ENCODE results near the gene COLGALT1. TPM values are rescaled to one million over a fixed set of nuclear protein-coding genes. Genes with fewer than 3 reads are reported as not detected.

The COLGALT1 gene
- total and polyA plus RNA-seq, 9 of the 15 experiments (the other 6 are each of a cell fraction or from before 2014, with no cell fraction given), result 4.9 to 119 (median 82.6) TPM

GRCh38 chr19:17590866-17591265, 35.4 kb downstream of the COLGALT1 start:
- no peak for DNase-seq (ENCODE audit: extremely low read depth in 1 of 4, low spot score in 3 of 4)
- no peak for FAIRE-seq
- in situ Hi-C loops (cut with MboI) (no loop called here), intact Hi-C loops (cut with micrococcal nuclease) (no loop called here)
- H3K4me1 ChIP-seq (replicated peaks in 1 of 2; ENCODE audit: control insufficient read depth in 2 of 2, insufficient read depth in 2 of 2, low read length in 2 of 2), result peaks cover 0 to 3% of the 10 kb centered on the region in 2 experiments; a peak in 2 of 5 replicates
- ChIA-PET POLR2A (interaction anchor here (1.7 kb wide), 1 partner anchor 11 kb away, joined by 4 read pairs; no protein-coding TSS in a partner anchor), CTCF (ENCODE audit: low intra/inter-chr PET ratio) (no interaction called here)
- no peak overlapping the region for H3K27ac ChIP-seq (ENCODE audit: extremely low read depth, low read depth, low read length)
- no peaks in the 10 kb centered on the region for H3K79me2 ChIP-seq (ENCODE audit: control insufficient read depth, insufficient read depth, low read length)
- no peaks in the 10 kb centered on the region for H3K36me3 ChIP-seq (ENCODE audit: control insufficient read depth, insufficient read depth, low read length)
- no TSS peak for BruUV-seq (replicated peaks)
- H3K9me3 ChIP-seq (replicated peaks; ENCODE audit: control insufficient read depth, insufficient read depth, low read depth, low read length), result no peaks in the 10 kb centered on the region
- H3K9ac ChIP-seq (ENCODE audit: insufficient read depth in 1 of 2, low read depth in 2 of 2, low read length in 2 of 2), result no peak overlapping the region
- H3K4me2 ChIP-seq (ENCODE audit: insufficient read depth, low read length), result no peak overlapping the region
- peak; percentile 85 for TF ChIP-seq NFIC (IDR thresholded peaks at IDR 0.05)
- peak; percentile 28; the same call in 1 of the 2 replicates for TF ChIP-seq NFIX (CRISPR knock-in tag; IDR thresholded peaks at IDR 0.05; ENCODE audit: low read depth)
- peak; percentile 95 for TF ChIP-seq ZBTB40 (IDR thresholded peaks at IDR 0.05)
- peak; percentile 89 for TF ChIP-seq ZBTB40 (CRISPR knock-in tag; IDR thresholded peaks at IDR 0.05)
- no peak for TF ChIP-seq CBX8 (IDR thresholded peaks at IDR 0.05; ENCODE audit: borderline replicate concordance, extremely low read depth, low read depth, low read length, poor library complexity, severe bottlenecking)
- H2AFZ ChIP-seq (ENCODE audit: low read depth, low read length), result no peak overlapping the region
- no peaks in the 10 kb centered on the region for H3K9me1 ChIP-seq (ENCODE audit: control insufficient read depth, insufficient read depth, low read length)
- no peaks in the 10 kb centered on the region for H4K20me1 ChIP-seq (replicated peaks; ENCODE audit: control insufficient read depth, insufficient read depth, low read length)
- no peak for ATAC-seq
- WGBS (ENCODE audit: insufficient coverage, low coverage, missing lambda C conversion rate), result 17% methylated on average over 1 of the region's 1 CpG
- H3K4me3 ChIP-seq, result no peak overlapping the region
- H3K27me3 ChIP-seq (ENCODE audit: control insufficient read depth in 2 of 2, insufficient read depth in 2 of 2, low read length in 2 of 2), result no peaks in the 10 kb centered on the region

Data from K562 (cell line).